ENCODE measurements around the gene COA7. TPM values are rescaled to one million over a fixed set of nuclear protein-coding genes. Genes with fewer than 3 reads are reported as not detected.

COA7 gene
- total RNA-seq, 1 donor from 2014 or later: 14.4 TPM

DNA sequence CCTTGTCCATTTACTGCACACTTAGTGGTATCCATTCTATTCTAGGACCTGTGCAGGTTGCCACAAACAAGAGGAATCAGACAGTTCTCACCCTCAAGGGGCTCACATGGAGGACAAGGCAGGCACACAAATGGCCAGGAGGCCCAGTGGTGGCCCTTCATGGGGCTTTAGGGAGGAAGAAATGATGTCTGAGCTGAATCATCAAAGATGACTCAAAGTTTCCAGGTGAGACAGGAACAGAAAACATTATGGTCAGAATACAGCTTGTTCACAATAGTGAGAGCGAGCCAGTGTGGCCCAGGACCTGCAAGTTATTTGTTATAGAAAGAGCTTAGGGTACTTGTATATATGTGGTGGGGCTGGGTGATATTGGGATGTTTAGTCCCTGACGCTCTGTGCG, 38.8 kb downstream of the COA7 start:
- H3K9me3 ChIP-seq: no peaks in the 10 kb centered on the region
- no peak overlapping the region for H3K27ac ChIP-seq
- TF ChIP-seq, protein P1, sequence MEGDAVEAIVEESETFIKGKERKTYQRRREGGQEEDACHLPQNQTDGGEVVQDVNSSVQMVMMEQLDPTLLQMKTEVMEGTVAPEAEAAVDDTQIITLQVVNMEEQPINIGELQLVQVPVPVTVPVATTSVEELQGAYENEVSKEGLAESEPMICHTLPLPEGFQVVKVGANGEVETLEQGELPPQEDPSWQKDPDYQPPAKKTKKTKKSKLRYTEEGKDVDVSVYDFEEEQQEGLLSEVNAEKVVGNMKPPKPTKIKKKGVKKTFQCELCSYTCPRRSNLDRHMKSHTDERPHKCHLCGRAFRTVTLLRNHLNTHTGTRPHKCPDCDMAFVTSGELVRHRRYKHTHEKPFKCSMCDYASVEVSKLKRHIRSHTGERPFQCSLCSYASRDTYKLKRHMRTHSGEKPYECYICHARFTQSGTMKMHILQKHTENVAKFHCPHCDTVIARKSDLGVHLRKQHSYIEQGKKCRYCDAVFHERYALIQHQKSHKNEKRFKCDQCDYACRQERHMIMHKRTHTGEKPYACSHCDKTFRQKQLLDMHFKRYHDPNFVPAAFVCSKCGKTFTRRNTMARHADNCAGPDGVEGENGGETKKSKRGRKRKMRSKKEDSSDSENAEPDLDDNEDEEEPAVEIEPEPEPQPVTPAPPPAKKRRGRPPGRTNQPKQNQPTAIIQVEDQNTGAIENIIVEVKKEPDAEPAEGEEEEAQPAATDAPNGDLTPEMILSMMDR (IDR thresholded peaks at IDR 0.05): no peak
- DNase-seq: no peak
- no peaks in the 10 kb centered on the region for H3K36me3 ChIP-seq
- H3K4me1 ChIP-seq: no peaks in the 10 kb centered on the region
- intact Hi-C loops (cut with DNase I): no loop called here
- H3K27me3 ChIP-seq (ENCODE audit: low read depth): no peaks in the 10 kb centered on the region
- no peak for ATAC-seq
- H3K4me3 ChIP-seq: no peak overlapping the region

DNA sequence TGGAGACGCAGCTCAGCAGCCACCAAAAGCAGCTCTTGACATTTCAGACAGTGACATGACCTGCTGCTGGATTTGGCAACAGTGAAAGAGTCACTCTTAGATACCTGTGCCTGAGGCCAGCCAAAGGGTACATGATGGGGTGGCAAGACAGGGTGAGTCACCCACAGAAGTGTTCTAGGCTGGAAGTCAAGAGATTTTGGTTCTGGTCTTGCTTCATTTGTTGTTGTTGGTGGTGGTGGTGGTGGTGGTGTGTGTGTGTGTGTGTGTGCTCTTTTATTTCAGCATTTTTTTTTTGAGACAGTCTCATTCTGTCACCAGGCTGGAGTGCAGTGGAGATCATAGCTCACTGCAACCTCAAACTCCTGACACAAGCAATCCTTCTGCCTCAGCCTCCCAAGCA, 39.4 kb downstream of the COA7 start:
- intact Hi-C loops (cut with DNase I): no loop called here
- no peaks in the 10 kb centered on the region for H3K4me1 ChIP-seq
- no peaks in the 10 kb centered on the region for H3K9me3 ChIP-seq
- ATAC-seq (peak; percentile 12 to 36), DNase-seq (no peak)
- H3K4me3 ChIP-seq: no peak overlapping the region
- TF ChIP-seq, protein P1 (IDR thresholded peaks at IDR 0.05): no peak
- no peak overlapping the region for H3K27ac ChIP-seq
- H3K27me3 ChIP-seq (ENCODE audit: low read depth): no peaks in the 10 kb centered on the region
- no peaks in the 10 kb centered on the region for H3K36me3 ChIP-seq

DNA sequence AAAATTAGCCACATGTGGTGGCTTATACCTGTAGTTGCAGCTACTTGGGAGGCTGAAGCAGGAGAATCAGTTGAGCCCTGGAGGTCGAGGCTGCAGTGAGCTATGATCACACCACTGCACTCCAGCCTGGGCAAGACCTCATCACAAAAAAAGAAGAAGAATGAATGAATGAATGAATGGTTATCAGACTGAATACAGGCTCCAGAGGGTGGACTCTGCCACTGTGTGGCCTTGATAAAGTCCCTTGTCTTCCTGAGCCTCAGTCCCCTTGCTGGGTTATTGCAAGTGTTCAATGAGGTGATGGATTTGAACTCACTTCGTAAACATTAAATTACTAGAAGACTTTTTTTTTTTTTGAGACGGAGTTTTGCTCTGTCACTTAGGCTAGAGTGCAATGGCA, 40.4 kb downstream of the COA7 start:
- Histone ChIP-seq H3K27ac (no peak overlapping the region), H3K4me3 (no peak overlapping the region), H3K27me3 (ENCODE audit: low read depth) (no peaks in the 10 kb centered on the region), H3K4me1 (no peaks in the 10 kb centered on the region), H3K9me3 (no peaks in the 10 kb centered on the region), H3K36me3 (no peaks in the 10 kb centered on the region)
- intact Hi-C loops (cut with DNase I): no loop called here
- DNase-seq (no peak), ATAC-seq (no peak)
- TF ChIP-seq, protein P1 (IDR thresholded peaks at IDR 0.05): no peak

DNA sequence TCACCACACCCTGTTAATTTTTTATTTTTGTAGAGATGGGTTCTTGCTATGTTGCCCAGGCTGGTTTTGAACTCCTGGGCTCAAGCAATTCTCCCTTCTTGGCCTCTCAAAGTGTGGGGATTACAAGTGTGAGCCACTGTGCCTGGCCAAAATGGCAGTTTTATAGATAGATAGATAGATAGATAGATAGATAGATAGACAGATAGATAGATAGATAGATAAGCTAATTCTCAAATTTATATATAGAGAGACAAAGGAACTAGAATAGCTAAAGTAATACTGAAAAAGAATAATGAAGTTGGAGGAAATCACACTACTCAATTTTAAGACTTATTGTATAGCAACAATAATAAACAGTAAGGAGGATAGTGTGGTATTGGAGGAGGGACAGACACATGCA, 44.1 kb downstream of the COA7 start:
- ATAC-seq (no peak), DNase-seq (no peak)
- no peaks in the 10 kb centered on the region for H3K4me1 ChIP-seq

DNA sequence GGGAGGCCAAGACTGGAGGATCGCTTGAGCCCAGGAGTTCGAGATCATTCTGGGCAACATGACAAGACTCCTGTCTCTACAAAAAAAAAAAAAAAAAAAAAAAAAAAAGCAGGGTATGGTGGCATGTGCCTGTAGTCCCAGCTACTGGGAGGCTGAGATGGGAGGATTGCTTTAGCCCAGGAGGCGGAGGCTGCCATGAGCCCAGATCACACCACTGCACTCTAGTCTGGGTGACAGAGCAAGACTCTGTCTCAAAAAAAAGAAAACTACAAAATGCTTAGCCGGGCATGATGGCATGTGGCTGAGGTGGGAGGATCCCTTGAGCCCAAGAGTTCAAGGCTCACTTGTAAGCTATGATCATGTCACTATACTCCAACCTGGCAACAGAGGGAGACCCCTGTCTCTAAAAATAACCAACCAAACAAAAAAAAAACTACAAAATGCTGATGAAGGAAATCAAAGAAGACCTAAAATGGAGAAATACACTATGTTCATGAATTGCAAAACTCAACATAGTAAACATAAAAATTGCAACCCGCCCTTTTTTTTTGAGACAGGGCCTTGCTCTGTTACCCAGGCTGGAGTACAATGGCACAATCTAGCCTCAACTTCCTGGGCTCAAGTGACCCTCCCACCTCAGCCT, 44.8 kb downstream of the COA7 start:
- Histone ChIP-seq H3K4me3 (no peak overlapping the region), H3K36me3 (no peaks in the 10 kb centered on the region), H3K27ac (no peak overlapping the region), H3K4me1 (no peaks in the 10 kb centered on the region), H3K27me3 (ENCODE audit: low read depth) (no peaks in the 10 kb centered on the region), H3K9me3 (no peaks in the 10 kb centered on the region)
- TF ChIP-seq, protein P1 (IDR thresholded peaks at IDR 0.05): no peak
- ATAC-seq (no peak), DNase-seq (no peak)
- intact Hi-C loops (cut with DNase I): no loop called here

More for the DNA sequence above, 44.1 kb downstream of the COA7 start:
- no peak overlapping the region for H3K27ac ChIP-seq
- TF ChIP-seq, protein P1 (IDR thresholded peaks at IDR 0.05): no peak
- no peaks in the 10 kb centered on the region for H3K36me3 ChIP-seq
- no peaks in the 10 kb centered on the region for H3K9me3 ChIP-seq
- no peak overlapping the region for H3K4me3 ChIP-seq
- intact Hi-C loops (cut with DNase I): no loop called here
- H3K27me3 ChIP-seq (ENCODE audit: low read depth): no peaks in the 10 kb centered on the region

Data from lower lobe of right lung (tissue), 2 donors.